Placental epithelial cell (primary cell): Measurements from ENCODE around the gene ZNF576. TPM values are rescaled to one million over a fixed set of nuclear protein-coding genes. Genes with fewer than 3 reads are reported as not detected.

Source experiments
- total RNA-seq: library from RNA; depleted of rRNA; stranded (reverse); fragments of >200 nt; gene quantifications from 2 replicates; pipeline ENCODE4 v1.2.3, GENCODE V29; 2012

The ZNF576 gene
- total RNA-seq, result 7.9 and 9.0 TPM in 2 replicates

GRCh38 chr19:43595999-43596841 is at the start of gene ZNF576, which contains the start of gene IRGQ:
TSS of gene ZNF576 (plus strand) at chr19:43596595. CDS start at chr19:43597109, 514 bp downstream.
TSS of gene IRGQ (minus strand) at chr19:43596134. CDS start at chr19:43595338, 796 bp downstream.

GRCh38 chr19:43575156-43575950 is 21.0 kb upstream of the ZNF576 start, which contains the start of the genes PINLYP and XRCC1:
TSS of gene PINLYP (plus strand) at chr19:43575801. CDS start at chr19:43577192, 1,391 bp downstream.
TSS of gene XRCC1 (minus strand) at chr19:43575527. CDS start at chr19:43575458, 69 bp downstream.

GRCh38 chr19:43611788-43612187 is 15.4 kb downstream of the ZNF576 start, which contains the start of gene SRRM5:
TSS of gene SRRM5 (plus strand) at chr19:43612088. CDS start at chr19:43612122, 34 bp downstream.

GRCh38 chr19:43619262-43620060 is 23.1 kb downstream of the ZNF576 start, which contains the start of gene ZNF428:
TSS of gene ZNF428 (minus strand) at chr19:43619629. CDS start at chr19:43614304, 5,325 bp downstream.

GRCh38 chr19:43639519-43640423 is 43.4 kb downstream of the ZNF576 start, which contains the start of gene CADM4:
TSS of gene CADM4 (minus strand) at chr19:43639850. CDS start at chr19:43639790, 60 bp downstream.

Other genes with a start within 250 kb of the ZNF576 start
- 0.33 and 0.39 TPM in 2 replicates for gene CD177, start 242.9 kb upstream of the ZNF576 start, total RNA-seq
- not detected in 2 replicates for gene TEX101, start 181.7 kb upstream of the ZNF576 start, total RNA-seq
- gene LYPD3, start 131.0 kb upstream of the ZNF576 start, total RNA-seq, result 35.5 and 65.2 TPM in 2 replicates
- 24.8 and 45.5 TPM in 2 replicates for gene PHLDB3, start 91.8 kb upstream of the ZNF576 start, total RNA-seq
- gene ETHE1, start 69.4 kb upstream of the ZNF576 start, total RNA-seq, result 174 and 189 TPM in 2 replicates
- gene ZNF575, start 63.4 kb upstream of the ZNF576 start, total RNA-seq, result under 0.01 TPM in 1 of 2 replicates, not detected in the other
- gene XRCC1, start 21.1 kb upstream of the ZNF576 start, total RNA-seq, result 27.0 and 51.8 TPM in 2 replicates
- gene PINLYP, start 20.8 kb upstream of the ZNF576 start, total RNA-seq, result 2.4 and 11.0 TPM in 2 replicates
- gene IRGQ, start 461 bp upstream of the ZNF576 start, total RNA-seq, result 16.9 and 18.5 TPM in 2 replicates
- under 0.01 and 0.22 TPM in 2 replicates for gene SRRM5, start 15.5 kb downstream of the ZNF576 start, total RNA-seq
- gene ZNF428, start 23.0 kb downstream of the ZNF576 start, total RNA-seq, result 20.8 and 27.9 TPM in 2 replicates
- gene CADM4, start 43.3 kb downstream of the ZNF576 start, total RNA-seq, result 0.54 and 1.2 TPM in 2 replicates
- 45.1 and 48.3 TPM in 2 replicates for gene PLAUR, start 73.6 kb downstream of the ZNF576 start, total RNA-seq
- not detected in 2 replicates for gene IRGC, start 119.5 kb downstream of the ZNF576 start, total RNA-seq
- 17.5 and 27.1 TPM in 2 replicates for gene SMG9, start 158.4 kb downstream of the ZNF576 start, total RNA-seq
- gene KCNN4, start 184.4 kb downstream of the ZNF576 start, total RNA-seq, result 85.2 and 95.4 TPM in 2 replicates
- gene LYPD5, start 205.9 kb downstream of the ZNF576 start, total RNA-seq, result 10.8 and 12.2 TPM in 2 replicates
- gene ZNF283, start 230.7 kb downstream of the ZNF576 start, total RNA-seq, result 14.7 and 18.8 TPM in 2 replicates